HepG2 (cell line): ENCODE results near the gene AGFG1. TPM values are rescaled to one million over a fixed set of nuclear protein-coding genes. Genes with fewer than 3 reads are reported as not detected.
"Not testable (repeated sequence)": the region's sequence is repeated elsewhere in the genome, so short reads cannot be mapped to it uniquely, and the experiment has no call there.

Source experiments
- ATAC-seq: fragments of 200-7000 bp; cut with Tn5 transposase; 3 replicates; pipeline ENCODE4 v1.9.1; 2020; ENCODE audit warnings: mild to moderate bottlenecking, moderate library complexity
- BruUV-seq: library from RNA; stranded (reverse); fragments of 400-500 nt; replicated peaks from 2 replicates; lab custom pipeline; 2021; lab: Mats Ljungman, UMichigan
- CTCF ChIA-PET: fragments of 300-600 bp; formaldehyde crosslinking; extraction: SDS; loops from one replicate; lab custom pipeline; 2021; ENCODE audit warnings: low total read pairs, inconsistent platforms, low intra/inter-chr PET ratio; lab: Yijun Ruan, JAX
- POLR2A ChIA-PET: fragments of 350-600 bp; sonication (Branson Sonifier 250); formaldehyde crosslinking; loops from one replicate; lab custom pipeline; 2020; ENCODE audit warnings: antibody characterized with exemption, inconsistent platforms; lab: Yijun Ruan, JAX
- DNase-seq: peaks from one replicate; pipeline ENCODE4 v3.0.0-alpha.2; 2015; ENCODE audit warnings: low spot score
- FAIRE-seq: peaks from 3 replicates; lab custom pipeline; 2011; peaks lifted over from hg19 to GRCh38; lab: Jason Lieb, UNC
- H2AFZ ChIP-seq: one replicate; pipeline ENCODE4 v1.6.1; 2011; ENCODE audit warnings: low read length, inconsistent platforms
- H3K27ac ChIP-seq: fragments of 300-600 bp; 3 replicates; pipeline ENCODE4 v1.8.0; 2011; ENCODE audit warnings: mixed run types, mild to moderate bottlenecking, mixed read lengths, low read length, inconsistent platforms; ENCODE audit not compliant: insufficient read depth; ENCODE audit errors: extremely low read length
- H3K27me3 ChIP-seq, 2 experiments: fragments of 200-600 bp in 1 of 2; 2 replicates in 1 of 2; 3 replicates in 1 of 2; pipeline versions ENCODE4 v1.6.0 to v1.8.0; 2011; ENCODE audit warnings: low read length in 2 of 2, mild to moderate bottlenecking in 2 of 2, moderate library complexity in 2 of 2, inconsistent platforms in 1 of 2; ENCODE audit not compliant: insufficient read depth in 2 of 2, control insufficient read depth in 1 of 2
- H3K36me3 ChIP-seq, 2 experiments: fragments of 200-600 bp in 1 of 2; replicated peaks in 1 of 2; 2 replicates in 1 of 2; 3 replicates in 1 of 2; pipeline versions ENCODE4 v1.5.1 to v1.8.0; 2011; ENCODE audit warnings: low read length in 2 of 2, inconsistent platforms in 1 of 2; ENCODE audit not compliant: insufficient read depth in 2 of 2, control insufficient read depth in 1 of 2
- H3K4me1 ChIP-seq: 2 replicates; pipeline ENCODE4 v1.5.1; 2012; ENCODE audit warnings: low read length, inconsistent platforms; ENCODE audit not compliant: insufficient read depth
- H3K4me2 ChIP-seq: 2 replicates; pipeline ENCODE4 v1.6.0; 2011; ENCODE audit warnings: low read depth, low read length, inconsistent platforms
- H3K4me3 ChIP-seq, 3 experiments: fragments of 200-600 bp in 1 of 3; sonication (generic), shearing (Covaris generic) in 1 of 3; replicated peaks in 1 of 3; 2 replicates each; pipeline ENCODE4 v1.5.1; 2011 to 2016; ENCODE audit warnings: low read length in 3 of 3, inconsistent platforms in 2 of 3, low read depth in 2 of 3, mild to moderate bottlenecking in 2 of 3, control low read depth in 1 of 3, mixed read lengths in 1 of 3; ENCODE audit not compliant: insufficient read depth in 1 of 3
- H3K79me2 ChIP-seq: one replicate; pipeline ENCODE4 v1.6.1; 2011; ENCODE audit warnings: low read length, inconsistent platforms; ENCODE audit not compliant: insufficient read depth
- H3K9ac ChIP-seq: 2 replicates; pipeline ENCODE4 v1.6.0; 2011; ENCODE audit warnings: mild to moderate bottlenecking, low read depth, low read length, inconsistent platforms; ENCODE audit not compliant: insufficient read depth
- H3K9me3 ChIP-seq: 2 replicates; pipeline ENCODE4 v1.5.1; 2012; ENCODE audit warnings: mild to moderate bottlenecking, low read length
- H4K20me1 ChIP-seq: 2 replicates; pipeline ENCODE4 v1.6.0; 2011; ENCODE audit warnings: inconsistent platforms, mild to moderate bottlenecking, low read length, moderate library complexity; ENCODE audit not compliant: insufficient read depth
- KLF13 ChIP-seq: sonication (generic); formaldehyde crosslinking; IDR thresholded peaks from 2 replicates; pipeline ENCODE4 v1.4.0; 2020; ENCODE audit warnings: mild to moderate bottlenecking, missing genetic modification reagents
- ZNF7 ChIP-seq: IDR thresholded peaks from 2 replicates; pipeline ENCODE4 v1.6.1; 2016; ENCODE audit warnings: missing biosample characterization, missing genetic modification reagents
- ZNF770 ChIP-seq: sonication (generic); formaldehyde crosslinking; IDR thresholded peaks from 2 replicates; pipeline ENCODE4 v1.5.0; 2020; ENCODE audit warnings: mild to moderate bottlenecking, missing genetic modification reagents
- WGBS: methylation state at CpG from one replicate; pipeline ENCODE4 v1.1.6; 2017; ENCODE audit warnings: low lambda C conversion rate; 5-methylcytosine and 5-hydroxymethylcytosine counted together
- in situ Hi-C: cut with HindIII; loops from 2 replicates; pipeline ENCODE4 v1.10.0; 2017; ENCODE audit warnings: low pct_unique_long_range_greater_than_20kb; ENCODE audit not compliant: extremely low pct_ligation_motif_present
- intact Hi-C: fragments of 100-400 bp; cut with micrococcal nuclease; formaldehyde crosslinking; loops from one replicate; pipeline ENCODE4 v1.10.0; 2022; ENCODE audit not compliant: unreplicated experiment
- polyA plus RNA-seq, 8 experiments: library from polyadenylated mRNA; depleted of rRNA in 3 of 8; stranded (reverse) in 7 of 8; unstranded in 1 of 8; fragments of >200 nt; fragmentation: Illumina TruSeq in 4 of 8; extraction: Trizol in 4 of 8; gene quantifications; 2 replicates each; pipeline versions ENCODE4 v1.2.1 to v1.2.3, GENCODE V29; 2011 to 2016; ENCODE audit warnings: low read depth in 4 of 8, missing spikeins in 1 of 8, mixed read lengths in 1 of 8; ENCODE audit not compliant: insufficient read depth in 1 of 8
- total RNA-seq, 5 experiments: library from RNA; depleted of rRNA; stranded (reverse); fragments of >200 nt; fragmentation: Illumina TruSeq; extraction: Trizol; gene quantifications; 2 replicates each; pipeline ENCODE4 v1.2.3, GENCODE V29; 2016; ENCODE audit warnings: low read depth in 1 of 5

The AGFG1 gene
- total and polyA plus RNA-seq, 2 of the 13 experiments (the other 11 are each of a cell fraction or from before 2014, with no cell fraction given) = 145 to 168 TPM

GRCh38 chr2:227539465-227539956, 67.6 kb downstream of the AGFG1 start:
- WGBS = 96% methylated on average over 8 of the region's 8 CpGs
- H3K4me2 ChIP-seq = no peak overlapping the region
- in situ Hi-C loops = no loop called here
- H3K9ac ChIP-seq = no peak overlapping the region
- CTCF ChIA-PET = no interaction called here
- H3K36me3 ChIP-seq = peaks cover 9 to 55% of the 10 kb centered on the region in 2 experiments
- no peaks in the 10 kb centered on the region for H3K27me3 ChIP-seq
- H2AFZ ChIP-seq = no peak overlapping the region
- peaks cover 2% of the 10 kb centered on the region for H3K79me2 ChIP-seq
- DNase-seq (no peak), FAIRE-seq (no peak), ATAC-seq (0 out of 3 replicates have a peak, but pooled peaks have one; percentile 35)
- no peak overlapping the region for H3K4me3 ChIP-seq
- intact Hi-C loops = no loop called here
- POLR2A ChIA-PET = no interaction called here
- H3K27ac ChIP-seq = no peak overlapping the region
- no peaks in the 10 kb centered on the region for H4K20me1 ChIP-seq
- no peak for TF ChIP-seq KLF13
- peak; percentile 55; the same call in 1 of the 2 replicates for TF ChIP-seq ZNF770 (CRISPR knock-in tag)
- TF ChIP-seq, all 625 proteins: peak for 1
- Histone ChIP-seq H3K9me3 (no peaks in the 10 kb centered on the region), H3K4me1 (peaks cover 5% of the 10 kb centered on the region; the same call in 1 of the 2 replicates)
- BruUV-seq = no TSS peak

GRCh38 chr2:227540352-227540751, 68.4 kb downstream of the AGFG1 start:
- over 99% methylated on average over 9 of the region's 9 CpGs for WGBS
- not testable (repeated sequence) for FAIRE-seq

More at GRCh38 chr2:227540352-227540751, 68.4 kb downstream of the AGFG1 start:
- H3K9me3 ChIP-seq, H3K4me3 ChIP-seq, H4K20me1 ChIP-seq, DNase-seq, H3K27me3 ChIP-seq, H3K4me1 ChIP-seq, intact Hi-C loops, BruUV-seq, POLR2A ChIA-PET, ATAC-seq, H3K9ac ChIP-seq, H3K79me2 ChIP-seq, H3K4me2 ChIP-seq, H3K27ac ChIP-seq, CTCF ChIA-PET, H2AFZ ChIP-seq, in situ Hi-C loops: not testable (repeated sequence)
- TF ChIP-seq ZNF7 = 0 out of 2 replicates have a peak, but pooled peaks have one; percentile 44
- H3K36me3 ChIP-seq = peaks cover 9 to 46% of the 10 kb centered on the region in 2 experiments
